Endothelial cell of umbilical vein (primary cell): ENCODE results near the gene LHX1. TPM values are rescaled to one million over a fixed set of nuclear protein-coding genes. Genes with fewer than 3 reads are reported as not detected.

Experiments
- BruUV-seq: library from RNA; stranded (reverse); fragments of 400-500 nt; replicated peaks from 2 replicates; lab custom pipeline; 2021; lab: Mats Ljungman, UMichigan
- CTCF ChIA-PET: fragments of 300-600, 350-600 bp; sonication (Branson Sonifier 250); formaldehyde crosslinking; loops from one replicate; lab custom pipeline; 2021; ENCODE audit warnings: antibody characterized with exemption, inconsistent platforms; lab: Charles Lee
- POLR2A ChIA-PET: fragments of 300-600, 350-600 bp; sonication (Branson Sonifier 250); formaldehyde crosslinking; loops from one replicate; lab custom pipeline; 2021; ENCODE audit warnings: antibody characterized with exemption, inconsistent platforms; lab: Charles Lee
- DNase-seq: peaks from one replicate; pipeline ENCODE4 v3.0.0-alpha.2; 2011; ENCODE audit warnings: low read depth, low spot score
- FAIRE-seq: peaks from 2 replicates; lab custom pipeline; 2011; peaks lifted over from hg19 to GRCh38; lab: Jason Lieb, UNC
- H2AFZ ChIP-seq: 2 replicates; pipeline ENCODE4 v1.6.0; 2012; ENCODE audit warnings: low read depth, low read length, control low read depth, inconsistent platforms
- H3K27ac ChIP-seq: 2 replicates; pipeline ENCODE4 v1.5.1; 2011; ENCODE audit warnings: low read depth, mild to moderate bottlenecking, control low read depth, low read length, moderate library complexity; ENCODE audit not compliant: insufficient read depth
- H3K27me3 ChIP-seq, 2 experiments: 2 replicates each; pipeline versions ENCODE4 v1.6.0 to v1.6.1; 2011; ENCODE audit warnings: low read length in 2 of 2, mixed read lengths in 1 of 2; ENCODE audit not compliant: control insufficient read depth in 2 of 2, insufficient read depth in 2 of 2
- H3K36me3 ChIP-seq, 2 experiments: 2 replicates in 1 of 2; 3 replicates in 1 of 2; pipeline ENCODE4 v1.5.1; 2011; ENCODE audit warnings: low read length in 2 of 2, mild to moderate bottlenecking in 1 of 2, moderate library complexity in 1 of 2; ENCODE audit not compliant: control insufficient read depth in 2 of 2, insufficient read depth in 2 of 2; ENCODE audit errors: extremely low read depth in 1 of 2
- H3K4me1 ChIP-seq: 3 replicates; pipeline ENCODE4 v1.5.1; 2011; ENCODE audit warnings: mild to moderate bottlenecking, low read length; ENCODE audit not compliant: control insufficient read depth, insufficient read depth; ENCODE audit errors: extremely low read depth
- H3K4me2 ChIP-seq: 2 replicates; pipeline ENCODE4 v1.6.1; 2011; ENCODE audit warnings: low read length, control low read depth, mixed read lengths; ENCODE audit not compliant: insufficient read depth
- H3K4me3 ChIP-seq, 3 experiments: fragments of 200-600 bp in 1 of 3; sonication (generic), shearing (Covaris generic) in 1 of 3; replicated peaks in 1 of 3; 2 replicates each; pipeline ENCODE4 v1.5.1; 2011 to 2016; ENCODE audit warnings: control low read depth in 3 of 3, low read length in 3 of 3, mild to moderate bottlenecking in 2 of 3, inconsistent platforms in 1 of 3, low read depth in 1 of 3, moderate library complexity in 1 of 3; ENCODE audit not compliant: insufficient read depth in 1 of 3
- H3K79me2 ChIP-seq: 2 replicates; pipeline ENCODE4 v1.6.0; 2012; ENCODE audit warnings: low read length, inconsistent platforms; ENCODE audit not compliant: control insufficient read depth, insufficient read depth
- H3K9ac ChIP-seq: replicated peaks from 2 replicates; pipeline ENCODE3; 2011; ENCODE audit warnings: low read length, control low read depth; ENCODE audit not compliant: insufficient read depth; ENCODE audit errors: extremely low read depth
- H3K9me1 ChIP-seq: replicated peaks from 3 replicates; pipeline ENCODE4 v1.6.0; 2011; ENCODE audit warnings: mild to moderate bottlenecking, low read length; ENCODE audit not compliant: control insufficient read depth, insufficient read depth; ENCODE audit errors: extremely low read depth
- H3K9me3 ChIP-seq: replicated peaks from 2 replicates; pipeline ENCODE4 v1.5.1; 2012; ENCODE audit warnings: low read length, inconsistent platforms; ENCODE audit not compliant: control insufficient read depth, insufficient read depth
- H4K20me1 ChIP-seq: replicated peaks from 2 replicates; pipeline ENCODE3; 2011; ENCODE audit warnings: mild to moderate bottlenecking, low read length; ENCODE audit not compliant: control insufficient read depth, insufficient read depth; ENCODE audit errors: extremely low read depth
- EZH2 ChIP-seq: IDR thresholded peaks from 2 replicates; pipeline ENCODE4 v1.6.1; 2012; ENCODE audit warnings: borderline replicate concordance, low read depth, mild to moderate bottlenecking, moderate library complexity, low read length, inconsistent platforms; ENCODE audit not compliant: severe bottlenecking
- FOS ChIP-seq: IDR thresholded peaks from 2 replicates; pipeline ENCODE4 v1.6.1; 2011; ENCODE audit warnings: mild to moderate bottlenecking, low read length, moderate library complexity, borderline replicate concordance; ENCODE audit not compliant: insufficient read depth
- GATA2 ChIP-seq: IDR thresholded peaks from 2 replicates; pipeline ENCODE4 v1.7.0; 2011; ENCODE audit warnings: low read depth, mild to moderate bottlenecking, moderate library complexity, mixed read lengths, low read length; ENCODE audit not compliant: insufficient read length, insufficient read depth
- JUN ChIP-seq: IDR thresholded peaks from 2 replicates; pipeline ENCODE4 v1.6.1; 2011; ENCODE audit warnings: borderline replicate concordance, low read depth; ENCODE audit not compliant: insufficient read length, insufficient read depth
- MYC ChIP-seq: IDR thresholded peaks from one replicate; pipeline ENCODE4 v1.6.1; 2011; ENCODE audit warnings: mild to moderate bottlenecking, low read depth, low read length
- POLR2A ChIP-seq: IDR thresholded peaks from 2 replicates; pipeline ENCODE4 v1.6.1; 2012; ENCODE audit warnings: low read depth, mild to moderate bottlenecking, control low read depth, low read length
- POLR2AphosphoS5 ChIP-seq: IDR thresholded peaks from 2 replicates; pipeline ENCODE4 v1.6.1; 2012; ENCODE audit warnings: low read depth, mild to moderate bottlenecking, control low read depth, low read length, moderate library complexity; ENCODE audit not compliant: insufficient read depth
- dilution Hi-C: fragments of 300-500 bp; cut with MboI; formaldehyde crosslinking; loops from one replicate; pipeline ENCODE4 v1.15.0; 2019; ENCODE audit warnings: low sequenced_read_pairs; ENCODE audit not compliant: extremely low pct_ligation_motif_present
- intact Hi-C: fragments of 100-400 bp; cut with micrococcal nuclease; formaldehyde crosslinking; loops from one replicate; pipeline ENCODE4 v1.10.0; 2022
- polyA plus RNA-seq, 4 experiments: library from polyadenylated mRNA; depleted of rRNA in 3 of 4; stranded (reverse) in 3 of 4; unstranded in 1 of 4; fragments of >200 nt; gene quantifications; 2 replicates each; pipeline versions ENCODE4 v1.2.1 to v1.2.3, GENCODE V29; 2011 to 2012; ENCODE audit warnings: missing spikeins in 1 of 4
- total RNA-seq: library from RNA; stranded (reverse); gene quantifications from 2 replicates; pipeline ENCODE4 v1.2.3, GENCODE V29; 2021
- TF ChIP-seq, protein P1 (sequence below): IDR thresholded peaks from 2 replicates; pipeline ENCODE4 v1.6.1; 2011; ENCODE audit not compliant: insufficient read depth, insufficient read length
- TF ChIP-seq, protein P2 (sequence below), 2 donors: IDR thresholded peaks; 1 replicate in 1 of 2; 2 replicates in 1 of 2; pipeline ENCODE4 v1.5.1; 2011; ENCODE audit warnings: low read length in 2 of 2, mild to moderate bottlenecking in 2 of 2, moderate library complexity in 2 of 2, control low read depth in 1 of 2, inconsistent platforms in 1 of 2, low read depth in 1 of 2; ENCODE audit not compliant: insufficient read depth in 1 of 2; ENCODE audit errors: extremely low read depth in 1 of 2

LHX1 gene
- total and polyA plus RNA-seq, 2 donors (not counting 3 experiments of a cell fraction or from before 2014, with no cell fraction given) = not detected

DNA sequence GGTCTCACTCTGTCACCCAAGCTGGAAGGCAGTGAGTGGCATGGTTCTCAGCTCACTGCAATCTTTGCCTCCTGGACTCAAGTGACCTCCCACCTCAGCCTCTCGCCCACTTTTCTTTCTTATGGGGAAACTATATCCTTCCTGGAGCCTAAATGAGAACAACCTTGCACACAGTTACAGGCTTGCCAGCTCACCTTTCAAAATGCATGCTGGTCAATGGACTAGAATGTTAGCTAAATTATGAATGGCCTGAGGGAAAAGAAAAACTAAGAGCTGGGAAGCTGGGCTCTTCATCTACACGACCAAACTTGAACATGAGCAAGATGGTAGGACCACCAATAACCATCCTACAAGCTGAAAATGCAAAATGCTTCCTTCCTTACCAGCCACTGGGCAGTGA, 10.6 kb upstream of the LHX1 start:
- dilution Hi-C loops = no loop called here
- POLR2A ChIA-PET = no interaction called here
- H3K27me3 ChIP-seq = peaks cover 62 to 75% of the 10 kb centered on the region in 2 experiments

More for the DNA sequence above, 10.6 kb upstream of the LHX1 start:
- Histone ChIP-seq H2AFZ (no peak overlapping the region), H3K79me2 (no peaks in the 10 kb centered on the region), H3K36me3 (no peaks in the 10 kb centered on the region), H3K4me1 (no peaks in the 10 kb centered on the region), H3K27ac (no peak overlapping the region), H3K4me3 (no peak overlapping the region), H3K9me3 (no peaks in the 10 kb centered on the region), H3K9ac (no peak overlapping the region), H3K4me2 (no peak overlapping the region), H4K20me1 (no peaks in the 10 kb centered on the region), H3K9me1 (no peaks in the 10 kb centered on the region)
- CTCF ChIA-PET = no interaction called here
- intact Hi-C loops = no loop called here
- FAIRE-seq = no peak
- no peak for DNase-seq
- no TSS peak for BruUV-seq
- TF ChIP-seq POLR2AphosphoS5 (no peak), FOS (no peak), JUN (no peak), POLR2A (no peak), GATA2 (no peak), MYC (no peak), EZH2 (no peak)
- TF ChIP-seq, protein P1, sequence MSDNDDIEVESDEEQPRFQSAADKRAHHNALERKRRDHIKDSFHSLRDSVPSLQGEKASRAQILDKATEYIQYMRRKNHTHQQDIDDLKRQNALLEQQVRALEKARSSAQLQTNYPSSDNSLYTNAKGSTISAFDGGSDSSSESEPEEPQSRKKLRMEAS = no peak
- TF ChIP-seq, protein P2, sequence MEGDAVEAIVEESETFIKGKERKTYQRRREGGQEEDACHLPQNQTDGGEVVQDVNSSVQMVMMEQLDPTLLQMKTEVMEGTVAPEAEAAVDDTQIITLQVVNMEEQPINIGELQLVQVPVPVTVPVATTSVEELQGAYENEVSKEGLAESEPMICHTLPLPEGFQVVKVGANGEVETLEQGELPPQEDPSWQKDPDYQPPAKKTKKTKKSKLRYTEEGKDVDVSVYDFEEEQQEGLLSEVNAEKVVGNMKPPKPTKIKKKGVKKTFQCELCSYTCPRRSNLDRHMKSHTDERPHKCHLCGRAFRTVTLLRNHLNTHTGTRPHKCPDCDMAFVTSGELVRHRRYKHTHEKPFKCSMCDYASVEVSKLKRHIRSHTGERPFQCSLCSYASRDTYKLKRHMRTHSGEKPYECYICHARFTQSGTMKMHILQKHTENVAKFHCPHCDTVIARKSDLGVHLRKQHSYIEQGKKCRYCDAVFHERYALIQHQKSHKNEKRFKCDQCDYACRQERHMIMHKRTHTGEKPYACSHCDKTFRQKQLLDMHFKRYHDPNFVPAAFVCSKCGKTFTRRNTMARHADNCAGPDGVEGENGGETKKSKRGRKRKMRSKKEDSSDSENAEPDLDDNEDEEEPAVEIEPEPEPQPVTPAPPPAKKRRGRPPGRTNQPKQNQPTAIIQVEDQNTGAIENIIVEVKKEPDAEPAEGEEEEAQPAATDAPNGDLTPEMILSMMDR (IDR thresholded peaks at IDR 0.05; ENCODE audit: extremely low read depth in 1 of 2, insufficient read depth in 1 of 2, low read depth in 1 of 2, low read length in 2 of 2) = no peak
